Psoas muscle (tissue), 8 donors: ENCODE results near the gene MEIS1. TPM values are rescaled to one million over a fixed set of nuclear protein-coding genes. Genes with fewer than 3 reads are reported as not detected.

Experiments used
- ATAC-seq, 4 donors: fragments of 200-7000 bp; cut with Tn5 transposase; one replicate each; pipeline ENCODE4 v1.9.1; 2020; ENCODE audit warnings: moderate library complexity in 3 of 4, mild to moderate bottlenecking in 2 of 4
- DNase-seq, 2 donors: peaks; one replicate each; pipeline ENCODE4 v3.0.0-alpha.2; 2020
- H3K27ac ChIP-seq: fragments of 200-600 bp; one replicate; pipeline ENCODE4 v1.8.0; 2022
- H3K27me3 ChIP-seq, 3 donors: fragments of 200-600 bp in 1 of 3; one replicate each; pipeline versions ENCODE4 v1.6.1 to v1.8.0; 2013 to 2022; ENCODE audit warnings: low read length in 2 of 3, mild to moderate bottlenecking in 2 of 3, moderate library complexity in 1 of 3; ENCODE audit not compliant: insufficient read depth in 3 of 3
- H3K36me3 ChIP-seq, 2 donors: fragments of 200-600 bp in 1 of 2; one replicate each; pipeline versions ENCODE4 v1.6.1 to v1.8.0; 2013 to 2022; ENCODE audit warnings: low read depth in 1 of 2, mild to moderate bottlenecking in 1 of 2, moderate library complexity in 1 of 2; ENCODE audit not compliant: insufficient read depth in 1 of 2
- H3K4me1 ChIP-seq: fragments of 200-600 bp; one replicate; pipeline ENCODE4 v1.8.0; 2022
- H3K4me3 ChIP-seq: fragments of 200-600 bp; one replicate; pipeline ENCODE4 v1.8.0; 2022; ENCODE audit warnings: mild to moderate bottlenecking
- H3K9me3 ChIP-seq: fragments of 200-600 bp; one replicate; pipeline ENCODE4 v1.8.0; 2022
- CTCF ChIP-seq: fragments of 200-600 bp; IDR thresholded peaks from one replicate; pipeline ENCODE4 v1.8.0; 2022; ENCODE audit warnings: antibody characterized with exemption
- whole genome bisulfite sequencing, 3 donors: extraction: QIAGEN DNeasy Blood & Tissue Kit; methylation state at CpG; one replicate each; pipeline versions ENCODE4 v1.1.6 to v1.1.7; 2013; 5-methylcytosine and 5-hydroxymethylcytosine counted together
- intact Hi-C, 2 donors: fragments of 100-400 bp; cut with DNase I; formaldehyde crosslinking; loops; one replicate each; pipeline versions ENCODE4 v1.11.0 to v1.14.2; 2022
- polyA plus RNA-seq, 3 donors: library from polyadenylated mRNA; stranded (reverse); fragments of 200-250 nt; gene quantifications; one replicate each; pipeline ENCODE4 v1.2.3, GENCODE V29; 2013
- total RNA-seq, 4 donors: library from RNA; stranded (reverse); fragmentation: NEBNext Ultra II Directional in 2 of 4; extraction: Animal tissue kit (Norgen Biotek cat#: 25700) in 2 of 4; gene quantifications; one replicate each; pipeline versions ENCODE4 v1.2.1 to v1.2.4, GENCODE V29; 2021 to 2023
- donor health status: healthy with polysubstance abuse.
- donor health status: DM: no; HTN: no; CAD: no; lungs with moderate emphysema.
- donor health status: Bipolar disorder and iron deficiency.
- donor health status: healthy.
- donor health status: DM: yes; HTN: yes; CAD: no.
- donor health status: DM: no; HTN: no; CAD: no.
- donor health status: DM: no; HTN: no; CAD: no.
- donor health status: DM: yes; HTN: yes; CAD: no.

Gene MEIS1
- total and polyA plus RNA-seq, 7 donors, result 0.77 to 6.8 (median 2.1) TPM

DNA sequence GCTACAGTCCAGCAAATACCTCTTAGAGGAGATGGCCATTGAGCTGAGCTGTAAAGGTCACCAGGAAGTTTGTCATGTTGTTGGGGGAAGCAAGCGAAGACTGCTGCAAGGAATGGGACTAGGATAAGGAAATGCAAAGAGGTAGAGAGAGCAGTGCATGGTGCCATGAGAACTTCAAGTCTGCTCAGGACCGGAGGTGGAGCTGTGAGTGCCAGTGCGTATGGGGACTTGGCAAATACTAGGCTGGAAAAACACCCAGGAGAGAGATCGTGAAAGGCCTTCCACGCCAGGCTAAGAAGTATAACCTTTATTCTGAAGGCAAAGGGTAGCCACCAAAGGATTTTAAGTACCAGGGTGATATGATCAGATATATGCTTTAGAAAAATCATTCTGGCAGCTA lies 71.3 kb downstream of the MEIS1 start:
- H3K36me3 ChIP-seq, result no peaks in the 10 kb centered on the region
- no peak overlapping the region for H3K4me3 ChIP-seq
- H3K4me1 ChIP-seq, result peaks cover 17% of the 10 kb centered on the region
- DNase-seq (no peak), ATAC-seq (no peak)
- TF ChIP-seq CTCF, result no peak
- no peaks in the 10 kb centered on the region for H3K27me3 ChIP-seq
- H3K27ac ChIP-seq, result no peak overlapping the region
- 82 to 89% (median 83%) methylated on average over 5 of the region's 5 CpGs for WGBS, 3 donors
- no peaks in the 10 kb centered on the region for H3K9me3 ChIP-seq
- intact Hi-C loops, result loop anchor here in 1 of 2 donors (5.0 kb wide), 1 partner anchor 69 kb away; the partner anchor contains the start of gene MEIS1

DNA sequence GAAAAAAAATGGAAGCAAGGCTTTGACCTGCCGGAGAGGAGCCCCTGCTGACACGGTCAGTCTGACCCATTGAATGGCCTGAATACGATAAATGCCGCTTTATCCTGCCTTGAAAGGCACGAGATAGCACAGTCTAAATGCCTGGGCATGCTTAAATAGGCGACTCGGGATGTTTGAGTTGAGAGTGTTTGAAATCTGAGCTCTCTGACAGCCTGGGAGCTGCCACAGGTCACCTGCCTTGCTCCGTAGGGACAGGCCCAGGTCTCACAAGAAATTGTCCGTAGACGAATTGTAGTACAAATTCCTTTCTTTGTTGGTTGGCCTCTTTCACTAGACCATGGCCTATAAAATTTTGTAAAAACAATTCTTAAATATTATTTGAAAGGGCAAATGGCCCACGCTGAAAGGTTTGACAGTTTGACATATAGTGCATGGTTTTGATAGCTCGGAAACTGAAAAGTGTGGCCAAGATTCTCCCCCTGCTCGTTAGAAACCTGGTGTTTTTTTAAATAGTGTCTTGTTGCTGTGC lies 72.8 kb downstream of the MEIS1 start:
- no peak for TF ChIP-seq CTCF
- peak; percentile 53 to 85 (median 76) for ATAC-seq
- no peaks in the 10 kb centered on the region for H3K36me3 ChIP-seq
- H3K4me1 ChIP-seq, result peaks cover 17% of the 10 kb centered on the region
- H3K9me3 ChIP-seq, result no peaks in the 10 kb centered on the region
- intact Hi-C loops, result loop anchor here in 1 of 2 donors (5.0 kb wide), 1 partner anchor 70 kb away; the partner anchor contains the start of gene MEIS1
- H3K27me3 ChIP-seq, result no peaks in the 10 kb centered on the region
- DNase-seq, result no peak
- 31 to 45% (median 35%) methylated on average over 13 of the region's 13 CpGs for WGBS, 3 donors
- H3K27ac ChIP-seq, result no peak overlapping the region
- peak overlapping the region; percentile 33 for H3K4me3 ChIP-seq

DNA sequence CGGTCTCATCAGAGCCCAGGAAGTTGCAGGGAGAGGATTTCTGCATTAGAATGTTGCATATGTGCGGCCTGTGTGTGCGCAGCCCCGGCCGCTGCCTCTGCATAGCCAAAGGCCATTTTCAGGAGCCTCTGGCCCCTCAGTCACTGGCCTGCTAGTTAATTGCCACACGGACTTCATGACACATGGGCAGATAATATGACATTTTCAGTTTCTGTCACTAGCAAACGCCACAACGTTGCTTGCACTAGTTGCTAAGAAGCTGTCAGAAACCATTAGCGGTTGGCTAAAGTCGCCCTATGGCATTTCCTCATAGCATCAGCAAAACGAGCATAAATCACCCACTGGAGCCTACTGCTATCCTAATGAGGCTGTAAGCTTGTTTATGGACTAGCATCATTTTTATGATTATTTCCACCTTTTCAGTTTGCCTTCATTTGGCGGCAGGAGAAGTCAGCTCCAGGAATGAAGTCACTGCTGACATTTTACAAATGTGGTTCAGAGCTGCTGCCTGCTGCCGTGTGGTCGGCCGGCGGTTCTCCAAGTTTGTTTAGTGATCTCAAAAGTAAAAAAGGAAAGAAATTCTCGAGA lies 73.7 kb downstream of the MEIS1 start:
- H3K9me3 ChIP-seq, result no peaks in the 10 kb centered on the region
- TF ChIP-seq CTCF, result no peak
- peak in 1 of 4 donors; percentile 42 for ATAC-seq
- H3K4me3 ChIP-seq, result no peak overlapping the region
- H3K27ac ChIP-seq, result no peak overlapping the region
- H3K27me3 ChIP-seq, result no peaks in the 10 kb centered on the region
- no peak for DNase-seq
- H3K36me3 ChIP-seq, result no peaks in the 10 kb centered on the region
- WGBS, 3 donors, result 57 to 76% (median 65%) methylated on average over 17 of the region's 17 CpGs
- peaks cover 17% of the 10 kb centered on the region for H3K4me1 ChIP-seq
- intact Hi-C loops, result loop anchor here in 1 of 2 donors (5.0 kb wide), 1 partner anchor 71 kb away; the partner anchor contains the start of gene MEIS1

- Histone ChIP-seq H3K36me3 (no peaks in the 10 kb centered on the region), H3K9me3 (no peaks in the 10 kb centered on the region), H3K27me3 (no peaks in the 10 kb centered on the region), H3K27ac (no peak overlapping the region), H3K4me1 (peaks cover 17% of the 10 kb centered on the region), H3K4me3 (no peak overlapping the region)
- no peak for TF ChIP-seq CTCF
- WGBS, 3 donors, result 83 to 90% (median 84%) methylated on average over 1 of the region's 1 CpG
- intact Hi-C loops, result loop anchor here in 1 of 2 donors (5.0 kb wide), 1 partner anchor 72 kb away; the partner anchor contains the start of gene MEIS1
- no peak for ATAC-seq
- no peak for DNase-seq
Measured at GRCh38 chr2:66509326-66509811, 74.4 kb downstream of the MEIS1 start.
